AG04449 (cell line): Measurements from ENCODE around the gene NBL1.

ENCODE experiments used
- CTCF ChIA-PET: fragments of 350-600 bp; formaldehyde crosslinking; extraction: SDS; loops from one replicate; lab custom pipeline; 2021; ENCODE audit warnings: antibody characterized with exemption; lab: Yijun Ruan, JAX
- POLR2A ChIA-PET: fragments of 400-600, 350-600 bp; formaldehyde crosslinking; extraction: SDS; loops from one replicate; lab custom pipeline; 2020; ENCODE audit warnings: antibody characterized with exemption, inconsistent platforms; lab: Yijun Ruan, JAX
- DNase-seq: peaks from one replicate; pipeline ENCODE4 v3.0.0-alpha.2; 2010; ENCODE audit warnings: low read depth, low spot score
- H3K4me3 ChIP-seq: 2 replicates; pipeline ENCODE4 v1.5.1; 2011; ENCODE audit warnings: low read depth, mild to moderate bottlenecking, control low read depth, low read length
- CTCF ChIP-seq: IDR thresholded peaks from one replicate; pipeline ENCODE4 v1.5.1; 2011; ENCODE audit warnings: mild to moderate bottlenecking, moderate library complexity, low read length, control low read depth, inconsistent platforms; ENCODE audit not compliant: insufficient read depth; ENCODE audit errors: missing control alignments

The NBL1 gene

GRCh38 chr1:19643602-19644394, at the start of gene NBL1:
TSS of gene NBL1 (plus strand) at chr1:19644311. CDS start at chr1:19655031, 10,720 bp downstream.
- CTCF ChIA-PET = interaction anchor here (0.7 to 10.5 kb wide), 9 partner anchors 10 to 302 kb away, joined by 3 to 67 read pairs (median 5); no protein-coding TSS in a partner anchor
- POLR2A ChIA-PET = interaction anchor here (1.1 kb wide), 1 partner anchor 24 kb away, joined by 5 read pairs; no protein-coding TSS in a partner anchor
- no peak for TF ChIP-seq CTCF
- peak within 1 kb of the TSS; percentile 70 for H3K4me3 ChIP-seq
- no peak for DNase-seq

- H3K4me3 ChIP-seq = peak overlapping the region; percentile 89
- no peak for TF ChIP-seq CTCF
- ChIA-PET POLR2A (interaction anchor here (1.4 kb wide), 1 partner anchor 25 kb away, joined by 4 read pairs; no protein-coding TSS in a partner anchor), CTCF (interaction anchor here (0.8 to 0.9 kb wide), 2 partner anchors 9 to 255 kb away, joined by 3 to 4 read pairs; no protein-coding TSS in a partner anchor)
- DNase-seq = no peak
Measured at GRCh38 chr1:19596065-19596713, 47.9 kb upstream of the NBL1 start.

GRCh38 chr1:19596714-19597495, 47.2 kb upstream of the NBL1 start:
- peak overlapping the region; percentile 89 for H3K4me3 ChIP-seq
- ChIA-PET CTCF (interaction anchor here (0.8 to 1.3 kb wide), 3 partner anchors 8 to 256 kb away, joined by 3 to 4 read pairs (median 3); no protein-coding TSS in a partner anchor), POLR2A (interaction anchor here (0.6 to 1.4 kb wide), 2 partner anchors 24 to 72 kb away, joined by 4 read pairs; no protein-coding TSS in a partner anchor)

GRCh38 chr1:19597496-19598309, 46.4 kb upstream of the NBL1 start:
- DNase-seq = no peak
- peak overlapping the region; percentile 89 for H3K4me3 ChIP-seq
- CTCF ChIA-PET = interaction anchor here (1.3 kb wide), 2 partner anchors 114 to 256 kb away, joined by 3 read pairs; no protein-coding TSS in a partner anchor
- POLR2A ChIA-PET = interaction anchor here (1.4 kb wide), 1 partner anchor 23 kb away, joined by 4 read pairs; no protein-coding TSS in a partner anchor
- no peak for TF ChIP-seq CTCF

More at GRCh38 chr1:19596714-19597495, 47.2 kb upstream of the NBL1 start:
- DNase-seq = peak; percentile 75
- no peak for TF ChIP-seq CTCF

- ChIA-PET CTCF (no interaction called here), POLR2A (no interaction called here)
- H3K4me3 ChIP-seq = no peak overlapping the region
- TF ChIP-seq CTCF = no peak
- no peak for DNase-seq
Measured at GRCh38 chr1:19599810-19600209, 44.3 kb upstream of the NBL1 start.
